ENCODE data around the gene TMEM50A. TPM values are rescaled to one million over a fixed set of nuclear protein-coding genes. Genes with fewer than 3 reads are reported as not detected.
"Not testable (repeated sequence)": the region's sequence is repeated elsewhere in the genome, so short reads cannot be mapped to it uniquely, and the experiment has no call there.

Gene TMEM50A
- polyA plus RNA-seq, 4 donors: 126 to 139 (median 137) TPM

- not testable (repeated sequence) for DNase-seq (ENCODE audit: low read depth in 4 of 4, low spot score in 3 of 4)
These were observed 45.0 kb downstream of the TMEM50A start for GRCh38 chr1:25383090-25383489.

- not testable (repeated sequence) for DNase-seq (ENCODE audit: low read depth in 4 of 4, low spot score in 3 of 4)
These were observed 45.7 kb downstream of the TMEM50A start for GRCh38 chr1:25383875-25384274.

GRCh38 chr1:25387096-25387495 is 49.0 kb downstream of the TMEM50A start:
- DNase-seq (ENCODE audit: low read depth in 4 of 4, low spot score in 3 of 4): not testable (repeated sequence)

- not testable (repeated sequence) for DNase-seq (ENCODE audit: low read depth in 4 of 4, low spot score in 3 of 4)
These were observed 50.6 kb downstream of the TMEM50A start for GRCh38 chr1:25388691-25389090.

- DNase-seq (ENCODE audit: low read depth in 4 of 4, low spot score in 3 of 4): not testable (repeated sequence)
These were observed 51.6 kb downstream of the TMEM50A start for GRCh38 chr1:25389721-25390120.

- DNase-seq (ENCODE audit: low read depth in 4 of 4, low spot score in 3 of 4): no peak
These were observed 54.7 kb downstream of the TMEM50A start for GRCh38 chr1:25392841-25393240.

- not testable (repeated sequence) for DNase-seq (ENCODE audit: low read depth in 4 of 4, low spot score in 3 of 4)
These were observed 59.4 kb downstream of the TMEM50A start for GRCh38 chr1:25397549-25397948.

GRCh38 chr1:25398079-25398478 is 59.9 kb downstream of the TMEM50A start:
- DNase-seq (ENCODE audit: low read depth in 4 of 4, low spot score in 3 of 4): not testable (repeated sequence)

GRCh38 chr1:25402947-25403803 is 65.0 kb downstream of the TMEM50A start:
- DNase-seq (ENCODE audit: low read depth in 4 of 4, low spot score in 3 of 4): not testable (repeated sequence)

GRCh38 chr1:25405731-25406305 is 67.7 kb downstream of the TMEM50A start:
- DNase-seq (ENCODE audit: low read depth in 4 of 4, low spot score in 3 of 4): not testable (repeated sequence)

GRCh38 chr1:25409641-25410427 is 71.7 kb downstream of the TMEM50A start:
- not testable (repeated sequence) for DNase-seq (ENCODE audit: low read depth in 4 of 4, low spot score in 3 of 4)

Other genes with a start within 250 kb of the TMEM50A start
- 100 to 1,000 TPM; 109 to 123 (median 115) TPM for gene SYF2, start 105.8 kb upstream of the TMEM50A start, polyA plus RNA-seq (ENCODE audit: insufficient read length in 4 of 4)
- gene RSRP1, start 90.9 kb upstream of the TMEM50A start, polyA plus RNA-seq (ENCODE audit: insufficient read length in 4 of 4): 100 to 1,000 TPM; 106 to 213 (median 137) TPM
- 1 to 10 TPM in 2 of 4 donors, under 1 TPM in 2; 0.51 to 1.3 (median 0.83) TPM for gene RHD, start 65.8 kb upstream of the TMEM50A start, polyA plus RNA-seq (ENCODE audit: insufficient read length in 4 of 4)
- gene RHCE, start 82.5 kb downstream of the TMEM50A start, polyA plus RNA-seq (ENCODE audit: insufficient read length in 4 of 4): 1 to 10 TPM in 3 of 4 donors, under 1 TPM in 1; 0.90 to 1.3 (median 1.2) TPM
- 10 to 100 TPM; 23.2 to 33.3 (median 30.4) TPM for gene MACO1, start 92.6 kb downstream of the TMEM50A start, polyA plus RNA-seq (ENCODE audit: insufficient read length in 4 of 4)
- 10 to 100 TPM; 13.2 to 14.7 (median 14.0) TPM for gene LDLRAP1, start 205.3 kb downstream of the TMEM50A start, polyA plus RNA-seq (ENCODE audit: insufficient read length in 4 of 4)